ENCODE measurements around the gene MCM5.
"Not testable (repeated sequence)": the region's sequence is repeated elsewhere in the genome, so short reads cannot be mapped to it uniquely, and the experiment has no call there.

MCM5 gene

DNA sequence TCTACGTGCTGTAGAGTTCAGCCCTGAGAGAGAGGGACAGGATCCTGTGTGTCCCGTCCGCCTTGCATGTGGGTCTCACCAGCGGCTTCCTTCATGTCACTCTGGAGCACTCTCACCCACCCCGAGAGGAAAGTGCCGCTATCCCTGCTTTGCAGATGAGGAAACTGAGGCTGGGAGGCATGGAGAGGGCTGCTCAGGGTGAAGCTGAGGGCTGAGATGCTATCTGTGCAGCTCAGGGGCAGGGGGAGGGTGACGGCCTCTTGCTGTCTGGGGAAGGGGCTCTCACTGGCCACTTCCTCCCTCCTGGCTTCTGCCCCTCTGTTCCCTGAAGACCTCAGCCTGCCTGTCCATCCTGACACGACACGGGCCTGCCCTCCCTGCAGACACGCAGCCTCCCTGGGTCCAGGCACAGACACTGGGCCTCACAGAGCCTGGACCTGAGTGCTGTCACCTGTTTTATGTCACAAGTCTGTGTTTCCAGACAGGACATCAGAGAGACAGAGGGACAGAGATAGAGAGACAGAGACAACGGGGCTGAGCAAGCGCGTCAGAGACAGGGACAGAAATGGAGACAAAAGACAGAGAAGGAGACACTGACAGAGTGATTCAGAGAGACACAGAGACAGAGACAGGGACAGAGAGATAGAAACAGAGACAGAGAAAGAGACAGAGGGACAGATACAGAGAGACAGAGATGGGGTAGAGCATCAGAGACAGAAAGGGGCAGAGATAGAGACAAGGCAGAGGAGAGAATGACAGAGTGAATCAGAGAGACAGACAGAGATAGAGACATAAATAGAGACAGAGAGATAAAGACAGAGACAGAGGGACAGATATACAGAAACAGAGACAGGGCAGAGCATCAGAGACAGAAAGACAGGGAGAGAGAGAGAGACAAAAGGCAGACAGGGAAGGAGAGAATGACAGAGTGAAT, 53.1 kb downstream of the MCM5 start:
- no peak for DNase-seq

DNA sequence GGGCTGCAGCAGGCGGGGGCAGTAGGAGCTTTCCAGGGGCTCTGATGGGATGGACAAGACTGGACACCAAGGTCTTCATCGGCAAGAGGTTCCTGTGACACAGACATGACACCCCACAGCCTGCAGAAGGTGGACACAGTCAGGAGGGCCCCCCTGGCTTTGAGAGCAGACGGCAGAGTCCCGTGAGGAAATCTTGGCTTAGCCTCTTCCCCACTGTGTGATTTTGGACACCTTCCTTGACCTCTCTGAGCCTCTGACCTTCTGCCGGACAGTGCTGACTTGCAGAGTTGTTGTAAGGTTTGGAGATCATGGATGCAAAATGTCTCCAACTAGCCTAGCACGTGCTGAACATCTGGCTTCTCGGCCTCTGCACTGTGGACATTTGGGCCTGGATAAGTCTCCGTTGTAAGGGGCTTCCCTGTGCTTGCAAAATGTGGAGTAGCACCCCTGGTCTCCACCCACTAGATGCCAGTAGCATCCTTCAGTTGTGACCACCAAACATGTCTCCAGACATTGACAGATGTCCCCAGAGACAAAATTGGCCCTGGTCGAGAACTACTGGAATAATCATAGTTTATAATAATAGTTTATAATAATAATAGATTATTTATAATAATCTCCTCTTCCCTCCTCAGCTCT, 54.6 kb downstream of the MCM5 start:
- DNase-seq, result peak in 1 of 2 experiments; percentile 39

DNA sequence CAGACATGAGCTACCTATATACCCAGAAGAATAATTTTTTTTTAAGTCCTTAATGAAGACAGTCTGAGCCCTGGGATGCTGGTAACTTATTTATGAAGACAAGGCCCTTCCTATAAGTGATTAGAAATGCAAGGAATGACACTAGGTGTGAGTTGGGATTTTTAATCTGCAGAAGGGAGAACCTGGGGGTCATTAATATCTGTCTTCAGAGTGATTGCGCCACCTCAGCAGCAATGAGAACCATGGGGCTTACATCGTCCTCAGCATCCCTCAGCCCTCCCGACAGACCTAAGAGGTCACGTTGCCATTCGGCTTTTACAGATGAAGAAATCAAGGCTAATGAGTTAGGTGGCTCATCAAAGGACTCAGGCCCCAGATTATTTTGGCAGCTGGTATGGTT, 55.6 kb downstream of the MCM5 start:
- no peak for DNase-seq

DNA sequence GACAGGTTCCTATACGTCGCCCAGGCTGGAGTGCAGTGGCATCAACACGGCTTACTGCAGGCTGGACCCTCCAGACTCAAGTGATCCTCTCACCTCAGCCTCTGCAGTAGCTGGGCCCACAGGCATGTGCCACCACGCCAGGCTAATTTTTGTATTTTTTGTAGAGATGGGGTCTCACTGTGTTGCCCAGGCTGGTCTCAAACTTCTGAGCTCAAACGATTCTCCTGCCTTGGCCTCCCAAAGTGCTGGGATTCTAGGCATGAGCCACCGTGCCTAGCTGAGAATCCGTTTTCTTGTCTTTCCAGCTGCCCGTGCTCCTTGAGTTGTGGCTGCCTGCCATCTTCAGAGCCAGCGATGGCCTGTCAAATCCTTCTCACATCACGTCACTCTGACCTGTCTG, 56.8 kb downstream of the MCM5 start:
- no peak for DNase-seq

DNA sequence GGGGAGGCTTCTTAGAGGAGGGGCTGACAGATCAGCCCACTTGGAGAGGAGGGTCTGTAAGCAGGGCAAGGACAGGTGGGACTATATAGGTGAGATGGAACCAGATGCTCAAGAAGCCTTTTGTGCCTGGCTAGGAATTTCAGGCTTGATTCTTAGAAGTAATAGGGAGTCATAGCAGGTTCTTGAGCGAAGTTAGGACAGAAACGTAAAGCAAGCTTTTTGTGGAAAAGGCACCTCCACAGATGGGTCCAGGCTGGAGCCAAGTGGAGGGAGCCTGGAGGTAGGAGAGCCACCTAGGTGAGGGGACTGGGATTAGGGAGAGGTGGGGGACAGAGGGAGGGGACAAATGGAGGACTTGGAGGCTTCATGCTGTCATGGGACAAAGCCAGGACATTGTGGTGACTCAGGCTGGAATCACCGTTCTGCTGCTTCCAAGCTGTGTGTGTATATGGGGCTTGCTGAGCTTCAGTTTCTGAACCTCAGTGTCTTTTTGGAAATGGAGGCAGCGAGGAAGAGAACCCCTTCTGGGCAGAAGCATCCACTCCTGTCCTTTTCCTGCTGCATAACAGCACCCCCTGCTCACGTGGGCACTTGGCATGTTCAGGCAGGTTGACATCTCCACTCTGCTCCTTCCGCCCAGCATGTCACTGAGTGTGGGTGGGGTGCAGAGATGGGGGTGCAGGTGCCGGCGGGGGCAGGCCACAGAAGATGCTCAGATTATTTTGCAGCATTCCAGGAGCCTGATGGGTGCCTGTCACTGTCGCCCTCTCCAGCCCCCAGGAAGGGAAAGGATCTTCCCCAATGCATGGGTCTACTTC, 58.0 kb downstream of the MCM5 start:
- DNase-seq, result peak; percentile 58 to 64

DNA sequence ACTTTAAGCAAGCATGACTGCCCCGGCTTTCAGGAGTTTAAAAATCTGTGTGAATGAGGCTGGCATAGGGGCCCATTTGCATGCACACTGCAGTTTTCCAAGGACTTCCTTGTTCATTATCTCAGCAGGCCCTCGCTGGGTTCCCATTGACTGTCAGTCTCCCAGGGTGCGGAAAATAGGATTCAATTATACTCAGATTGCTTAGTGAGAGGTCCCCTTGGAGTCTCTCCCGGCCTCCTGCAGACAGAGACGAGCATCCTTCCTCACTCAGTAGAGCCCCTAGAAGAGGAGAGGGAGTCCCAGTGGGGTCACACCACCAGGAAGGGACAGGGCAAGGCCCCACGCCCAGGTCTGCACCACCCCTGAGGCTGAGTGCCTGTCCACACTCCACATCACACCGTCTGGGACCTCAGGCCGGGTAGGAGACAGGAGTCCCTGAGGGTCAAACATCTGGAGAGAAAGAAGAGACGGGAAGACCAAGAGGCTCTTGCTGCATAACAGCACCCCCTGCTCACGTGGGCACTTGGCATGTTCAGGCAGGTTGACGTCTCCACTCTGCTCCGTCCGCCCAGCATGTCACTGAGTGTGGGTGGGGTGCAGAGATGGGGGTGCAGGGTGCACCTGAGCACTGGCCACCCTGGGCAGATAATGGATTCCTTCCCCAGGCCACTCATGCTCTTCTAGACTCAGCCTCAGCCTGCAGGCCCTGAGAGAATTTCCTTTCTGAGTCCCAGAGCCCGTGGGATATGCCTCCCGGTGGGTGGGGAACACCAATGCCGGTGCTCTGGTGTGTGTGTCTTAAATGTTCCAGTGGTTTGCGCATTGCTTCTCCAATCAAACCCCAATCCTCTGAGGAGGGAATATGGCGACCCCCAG, 58.8 kb downstream of the MCM5 start:
- peak; percentile 72 to 83 for DNase-seq

DNA sequence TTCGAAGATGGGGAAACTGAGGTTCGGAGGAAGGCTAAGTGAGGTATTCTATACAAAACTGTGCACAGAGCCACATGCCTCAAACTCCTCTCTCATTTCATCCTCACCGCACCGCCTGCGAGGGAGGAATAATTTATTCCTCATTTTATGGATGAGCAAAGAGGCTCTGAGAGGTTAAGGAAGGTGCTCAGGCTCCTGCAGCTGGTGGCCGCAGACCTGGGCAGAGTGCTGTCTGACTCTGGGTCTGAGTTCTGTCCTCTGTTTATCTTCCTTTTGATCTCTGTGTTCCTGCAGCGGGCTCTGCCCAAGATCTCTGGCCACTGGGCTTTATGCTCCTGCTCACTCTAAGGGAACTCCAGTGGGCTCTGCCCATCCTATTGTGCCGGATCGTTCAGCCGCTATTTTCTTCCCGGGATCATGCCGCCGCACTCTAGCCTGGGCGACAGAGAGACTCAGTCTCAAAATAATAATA, 59.5 kb downstream of the MCM5 start:
- peak; percentile 53 to 74 for DNase-seq

DNA sequence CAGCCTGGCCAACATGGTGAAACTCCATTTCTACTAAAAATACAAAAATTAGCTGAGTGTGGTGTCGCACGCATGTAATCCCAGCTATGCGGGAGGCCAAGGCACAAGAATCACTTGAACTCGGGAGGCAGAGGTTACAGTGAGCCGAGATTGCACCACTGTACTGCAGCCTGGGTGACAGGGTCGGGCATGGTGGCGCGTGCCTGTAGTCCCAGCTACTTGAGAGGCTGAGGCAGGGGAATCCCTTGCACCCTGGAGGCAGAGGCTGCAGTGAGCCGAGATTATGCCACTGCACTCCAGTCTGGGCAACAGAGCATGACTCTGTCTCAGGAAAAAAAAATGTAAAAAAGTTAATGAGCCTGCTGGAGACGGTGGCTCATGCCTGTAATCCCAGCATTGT, 60.0 kb downstream of the MCM5 start:
- DNase-seq, result not testable (repeated sequence)

DNA sequence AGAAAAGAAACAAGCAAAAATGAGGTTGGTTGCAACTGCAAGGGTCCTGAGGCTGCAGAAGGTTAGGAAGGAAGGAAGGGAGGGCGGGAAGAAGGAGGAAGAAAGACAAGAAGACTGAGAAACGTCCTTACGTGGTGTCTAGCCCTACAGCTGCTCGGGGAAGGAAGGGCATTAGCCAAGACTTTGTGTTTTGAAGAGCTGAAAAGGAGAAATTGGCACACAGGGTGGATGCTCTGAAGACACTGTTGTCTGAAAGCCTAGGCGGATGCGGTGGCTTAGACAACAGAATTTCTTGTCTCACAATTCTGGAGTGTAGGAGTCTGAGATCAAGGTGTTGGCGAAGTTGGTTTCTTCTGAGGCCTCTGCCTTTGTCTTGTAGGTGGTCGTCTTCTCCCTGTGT, 60.7 kb downstream of the MCM5 start:
- no peak for DNase-seq

DNA sequence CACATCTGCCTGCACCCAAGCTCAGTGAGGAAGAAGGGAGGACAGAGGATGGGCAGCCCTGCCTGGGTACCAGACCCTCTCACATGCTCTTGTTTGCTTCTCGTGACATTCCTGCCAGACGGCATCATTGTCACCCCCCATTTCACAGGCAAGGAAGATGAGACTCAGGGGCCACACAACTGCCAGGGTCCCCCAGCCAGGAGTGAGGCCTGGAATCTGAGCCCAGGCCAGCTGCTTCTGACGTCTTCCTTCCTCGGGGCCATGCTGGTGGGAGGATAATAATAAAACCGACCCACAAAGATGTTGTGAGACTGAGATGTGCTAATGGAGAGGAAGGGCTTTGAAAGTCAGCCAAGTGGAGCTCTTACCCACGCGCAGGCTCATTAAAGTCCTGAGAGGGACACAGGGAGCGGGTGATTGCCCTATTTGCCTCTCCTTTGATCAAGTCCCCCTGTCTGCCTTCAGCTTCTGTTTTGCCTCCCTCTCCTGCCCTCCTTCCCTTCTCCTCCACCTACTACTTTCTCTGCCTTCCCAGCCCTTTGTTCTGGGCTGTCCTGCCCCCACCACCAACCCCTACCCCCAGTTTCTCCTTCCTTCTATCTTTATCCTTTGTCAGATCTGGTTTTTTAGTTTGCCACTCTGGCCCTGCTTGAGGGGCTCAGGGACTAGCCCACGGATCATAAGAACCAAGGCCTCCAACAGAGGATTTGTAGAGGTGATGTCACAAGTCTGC, 62.7 kb downstream of the MCM5 start:
- no peak for DNase-seq

DNA sequence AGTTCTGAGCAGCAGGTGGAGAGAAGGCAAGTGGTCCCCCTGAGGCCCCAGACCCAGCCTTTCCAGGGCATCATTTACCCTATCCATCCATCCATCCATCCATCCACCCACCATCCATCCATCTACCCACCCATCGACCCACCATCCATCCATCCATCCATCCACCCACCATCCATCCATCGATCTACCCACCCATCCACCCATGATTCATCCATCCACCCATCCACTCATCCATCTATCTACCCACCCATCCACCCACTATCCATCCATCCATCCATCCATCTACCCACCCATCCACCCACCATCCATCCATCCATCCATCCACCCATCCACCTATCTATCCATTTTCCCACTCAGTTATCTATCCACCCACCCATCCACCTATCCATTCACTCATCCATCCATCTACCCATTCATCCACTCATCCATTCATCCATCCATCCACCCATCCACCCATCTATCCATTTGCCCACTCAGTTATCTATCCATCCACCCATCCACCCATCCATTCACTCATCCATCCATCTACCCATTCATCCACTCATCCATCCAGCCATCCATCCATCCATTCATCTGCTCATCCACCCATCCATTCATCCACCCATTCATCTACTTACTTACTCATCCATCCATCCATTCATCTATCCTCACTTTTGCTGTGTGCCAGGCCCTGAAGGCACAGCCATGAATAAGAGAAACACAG, 63.4 kb downstream of the MCM5 start:
- no peak for DNase-seq

DNA sequence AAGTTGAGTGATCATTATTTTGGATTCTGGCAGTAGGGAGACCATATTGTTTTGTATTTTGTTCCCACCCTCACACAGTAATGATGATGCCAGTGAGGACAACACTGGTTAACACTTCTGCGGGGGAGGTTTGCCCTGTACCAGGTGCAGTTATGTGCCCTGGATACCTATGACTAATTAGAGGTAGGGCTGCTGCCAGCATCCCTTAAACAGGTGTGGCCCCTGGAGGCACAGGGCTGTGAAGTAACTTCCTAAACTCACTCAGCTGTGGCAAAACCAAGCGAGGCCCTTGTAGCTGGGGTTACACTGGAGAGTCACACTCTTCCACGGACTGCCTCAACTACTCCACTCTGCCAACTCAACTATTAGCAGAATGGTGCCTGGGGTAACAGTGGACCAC, 64.5 kb downstream of the MCM5 start:
- no peak for DNase-seq

DNA sequence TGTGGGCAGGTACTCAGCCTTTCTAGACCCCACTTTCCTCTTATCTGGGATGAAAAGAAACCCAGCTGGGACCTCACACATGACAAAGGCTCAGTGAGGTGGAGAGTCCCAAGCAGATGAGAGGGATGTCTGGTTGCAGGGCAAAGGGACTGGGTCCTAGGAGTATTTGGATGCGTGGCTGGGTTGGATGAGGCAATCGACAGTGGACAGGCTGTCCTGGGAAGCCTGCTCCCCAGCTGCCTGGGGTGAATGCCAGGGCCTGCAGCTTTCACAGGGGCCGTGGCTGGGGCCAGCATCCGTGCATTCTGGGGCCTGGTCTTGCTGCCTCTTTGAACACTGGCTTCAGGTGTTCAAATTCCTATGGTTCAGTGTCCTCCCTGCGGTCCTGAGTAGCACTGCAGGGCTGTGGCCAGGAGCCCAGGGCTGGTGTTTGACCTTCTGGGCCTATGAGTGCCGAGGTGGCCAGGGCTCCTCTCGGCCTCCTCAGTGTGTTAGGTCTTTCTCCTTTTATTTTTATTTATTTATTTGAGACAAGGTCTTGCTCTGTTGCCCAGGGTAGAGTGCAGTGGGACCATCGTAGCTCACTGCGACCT, 65.3 kb downstream of the MCM5 start:
- no peak for DNase-seq

DNA sequence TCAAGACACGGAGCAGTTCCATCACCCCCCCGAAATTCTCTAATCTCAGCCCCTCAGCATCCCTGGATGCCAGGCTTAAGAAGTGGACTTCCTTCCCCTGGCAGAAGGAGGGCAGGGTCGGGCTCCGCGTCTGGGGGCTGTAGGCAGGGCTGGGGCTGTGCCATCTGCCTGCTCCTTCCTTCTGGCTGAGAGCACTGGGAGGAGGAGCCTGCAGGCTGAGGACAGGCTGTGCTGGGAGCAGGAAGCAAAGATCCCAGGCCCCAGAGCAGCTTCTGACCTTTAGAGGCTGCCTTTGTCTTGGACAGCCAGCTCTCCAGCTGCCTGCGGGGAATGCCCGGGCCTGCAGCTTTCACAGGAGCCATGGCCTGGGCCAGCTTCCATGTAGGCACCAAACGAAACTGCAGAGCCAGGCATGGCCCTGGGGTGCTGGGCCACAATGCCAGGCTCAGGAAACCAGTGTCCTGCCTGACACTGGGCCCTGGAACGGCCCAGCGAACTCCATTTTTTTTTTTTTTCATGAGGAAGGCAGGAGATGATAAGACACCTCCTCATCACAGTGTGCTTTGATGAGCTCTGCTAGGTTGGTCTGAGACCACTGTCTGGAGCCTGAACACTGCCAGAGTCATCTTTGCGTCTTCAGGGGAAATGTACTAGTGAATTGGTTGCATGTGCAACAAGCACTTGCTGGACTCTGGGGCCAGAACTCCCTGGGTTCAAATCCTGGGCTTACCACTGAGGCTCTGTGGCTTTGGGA, 67.9 kb downstream of the MCM5 start:
- DNase-seq, result no peak

DNA sequence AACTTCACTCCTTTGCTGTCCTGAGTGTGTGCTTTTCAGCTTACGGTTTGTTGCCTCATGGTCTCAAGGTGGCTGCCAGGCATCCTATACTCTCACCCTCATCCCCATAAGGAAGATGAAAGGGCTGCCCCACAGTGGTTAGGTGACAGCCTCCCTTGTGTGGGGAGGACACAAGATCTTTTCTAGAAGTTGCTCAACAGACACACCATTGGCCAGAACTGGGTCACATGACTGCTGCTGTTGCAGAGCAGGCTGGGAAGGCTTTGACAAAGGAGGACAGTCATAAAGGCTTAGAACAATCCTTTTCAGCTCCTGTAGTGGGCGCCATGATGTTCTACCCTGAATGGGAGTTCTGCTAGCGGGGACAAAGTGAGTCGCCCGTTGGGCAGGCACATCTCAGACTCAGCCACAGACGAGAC, 71.0 kb downstream of the MCM5 start:
- DNase-seq, result no peak

DNA sequence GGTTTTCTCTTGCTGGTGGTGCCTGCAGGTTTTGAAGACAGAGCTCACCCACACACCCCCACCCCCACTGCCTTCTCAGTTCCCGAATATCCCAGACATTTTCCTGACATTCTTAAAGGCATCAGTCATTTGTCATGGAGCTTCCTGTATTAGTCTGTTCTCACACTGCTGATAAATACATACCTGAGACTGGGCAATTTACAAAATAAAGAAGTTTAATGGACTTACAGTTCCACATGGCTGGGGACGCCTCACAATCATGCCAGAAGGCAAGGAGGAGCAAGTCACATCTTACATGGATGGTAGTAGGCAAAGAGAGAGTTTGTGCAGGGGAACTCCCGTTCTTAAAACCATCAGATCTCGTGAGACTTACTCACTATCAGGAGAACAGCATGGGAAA, 71.6 kb downstream of the MCM5 start:
- not testable (repeated sequence) for DNase-seq

DNA sequence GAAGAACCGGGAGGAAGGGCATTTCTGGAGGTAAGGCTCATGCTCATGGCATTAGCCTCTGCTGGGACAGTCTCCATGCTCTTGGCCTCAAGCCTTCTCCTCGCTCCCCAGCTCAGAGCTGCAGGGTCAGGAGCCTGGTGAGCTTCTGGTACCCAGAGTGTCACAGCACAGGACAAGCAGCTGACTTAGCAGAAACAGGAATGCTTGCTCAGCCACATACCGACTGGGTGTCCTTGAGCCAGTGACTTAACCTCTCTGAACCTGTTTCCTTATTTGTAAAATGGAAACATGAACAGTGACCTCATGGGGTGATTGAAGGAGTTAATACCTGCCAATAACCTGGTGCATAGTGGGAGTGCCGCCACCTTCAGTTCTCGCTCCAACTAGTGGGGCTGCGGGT, 72.5 kb downstream of the MCM5 start:
- DNase-seq, result no peak

DNA sequence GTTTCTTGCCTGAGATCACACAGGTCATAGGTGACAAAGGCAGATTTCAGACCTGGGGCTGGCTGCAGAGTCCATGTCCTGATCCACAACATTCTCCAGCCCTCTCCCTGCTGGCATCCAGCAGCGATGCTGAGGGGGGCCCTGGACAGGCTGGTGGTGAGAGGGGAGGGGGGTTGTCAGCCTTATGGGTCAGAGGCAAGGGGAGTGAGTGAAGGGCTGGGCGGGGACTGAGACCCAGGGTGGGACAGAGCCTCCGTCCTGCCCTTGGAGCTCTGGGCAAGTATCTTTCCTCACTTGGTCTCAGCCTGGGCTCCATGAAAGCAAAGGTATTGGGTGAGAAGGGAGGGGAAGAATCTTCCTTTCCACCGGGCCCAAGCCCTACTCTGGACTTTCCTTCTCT, 74.0 kb downstream of the MCM5 start:
- DNase-seq, result no peak

Measured in NCI-H526 (cell line).